GM12878 (cell line): ENCODE measurements around the gene OCLN. TPM values are rescaled to one million over a fixed set of nuclear protein-coding genes. Genes with fewer than 3 reads are reported as not detected.
A peak's percentile ranks its signal among the peaks of the same experiment; 100 is the strongest.
"Not testable (repeated sequence)": the region's sequence is repeated elsewhere in the genome, so short reads cannot be mapped to it uniquely, and the experiment has no call there.

ENCODE experiments used
- ATAC-seq: fragments of 200-7000 bp; cut with Tn5 transposase; 3 replicates; pipeline ENCODE4 v1.9.1; 2020; ENCODE audit warnings: mild to moderate bottlenecking, moderate library complexity
- BruUV-seq: library from RNA; stranded (reverse); fragments of 400-500 nt; replicated peaks from 2 replicates; lab custom pipeline; 2021; lab: Mats Ljungman, UMichigan
- CTCF ChIA-PET: fragments of 300-600 bp; sonication (Branson Sonifier 250); formaldehyde crosslinking; extraction: SDS; loops from one replicate; lab custom pipeline; 2021; ENCODE audit warnings: inconsistent platforms; lab: Yijun Ruan, JAX
- POLR2A ChIA-PET: fragments of 350-600 bp; formaldehyde crosslinking; extraction: SDS; loops from one replicate; lab custom pipeline; 2021; ENCODE audit warnings: inconsistent platforms; lab: Charles Lee
- RAD21 ChIA-PET: fragments of 300-600 bp; sonication (Branson Sonifier 250); formaldehyde crosslinking; loops from one replicate; lab custom pipeline; 2023; ENCODE audit warnings: antibody characterized with exemption; ENCODE audit not compliant: unreplicated experiment; lab: Charles Lee
- SMC1A ChIA-PET: fragments of 300-600 bp; sonication (Branson Sonifier 250); formaldehyde crosslinking; loops from one replicate; lab custom pipeline; 2023; ENCODE audit not compliant: unreplicated experiment, uncharacterized antibody; lab: Charles Lee
- DNase-seq: peaks from one replicate; pipeline ENCODE4 v3.0.0-alpha.2; 2011; ENCODE audit warnings: low read depth, low spot score
- FAIRE-seq: peaks from 3 replicates; lab custom pipeline; 2011; peaks lifted over from hg19 to GRCh38; lab: Jason Lieb, UNC
- H2AFZ ChIP-seq: 2 replicates; pipeline ENCODE4 v1.6.0; 2011; ENCODE audit warnings: low read depth, low read length, control low read depth; ENCODE audit not compliant: control insufficient read depth
- H3K27ac ChIP-seq: 2 replicates; pipeline ENCODE4 v1.5.1; 2011; ENCODE audit warnings: control low read depth; ENCODE audit not compliant: control insufficient read depth, insufficient read depth
- H3K27me3 ChIP-seq, 2 experiments: replicated peaks in 1 of 2; 2 replicates each; pipeline versions ENCODE4 v1.6.0 to v1.6.1; 2011; ENCODE audit warnings: low read length in 1 of 2; ENCODE audit not compliant: control insufficient read depth in 2 of 2, insufficient read depth in 2 of 2
- H3K36me3 ChIP-seq, 2 experiments: 2 replicates each; pipeline ENCODE4 v1.5.1; 2011; ENCODE audit warnings: low read length in 1 of 2; ENCODE audit not compliant: control insufficient read depth in 2 of 2, insufficient read depth in 2 of 2
- H3K4me1 ChIP-seq: 2 replicates; pipeline ENCODE4 v1.6.1; 2011; ENCODE audit warnings: mild to moderate bottlenecking, low read length, moderate library complexity, mixed read lengths; ENCODE audit not compliant: control insufficient read depth, insufficient read depth
- H3K4me2 ChIP-seq: 2 replicates; pipeline ENCODE4 v1.6.0; 2011; ENCODE audit warnings: control low read depth; ENCODE audit not compliant: control insufficient read depth, insufficient read depth
- H3K4me3 ChIP-seq: fragments of 200-600 bp; sonication (generic); 2 replicates; pipeline ENCODE4 v1.5.1; 2016
- H3K79me2 ChIP-seq: 2 replicates; pipeline ENCODE4 v1.6.0; 2011; ENCODE audit warnings: low read length; ENCODE audit not compliant: control insufficient read depth, insufficient read depth
- H3K9ac ChIP-seq: 2 replicates; pipeline ENCODE4 v1.8.0; 2011; ENCODE audit warnings: low read length, control low read depth, mixed read lengths; ENCODE audit not compliant: control insufficient read depth, insufficient read depth
- H3K9me3 ChIP-seq: replicated peaks from 3 replicates; pipeline ENCODE4 v1.5.1; 2011; ENCODE audit warnings: mild to moderate bottlenecking, low read length; ENCODE audit not compliant: control insufficient read depth, insufficient read depth
- H4K20me1 ChIP-seq: 2 replicates; pipeline ENCODE4 v1.6.0; 2011; ENCODE audit not compliant: control insufficient read depth, insufficient read depth
- CBFB ChIP-seq: IDR thresholded peaks from 2 replicates; pipeline ENCODE4 v1.6.1; 2016; ENCODE audit warnings: antibody characterized with exemption, low read depth
- RUNX3 ChIP-seq: IDR thresholded peaks from 2 replicates; pipeline ENCODE4 v1.6.1; 2012; ENCODE audit warnings: low read length, inconsistent platforms
- SPI1 ChIP-seq: IDR thresholded peaks from 2 replicates; pipeline ENCODE4 v1.6.1; 2011; ENCODE audit warnings: low read depth, mild to moderate bottlenecking, low read length, moderate library complexity, borderline replicate concordance; ENCODE audit not compliant: insufficient read depth
- WGBS: methylation state at CpG from one replicate; pipeline ENCODE4 v1.1.6; 2016; ENCODE audit warnings: low lambda C conversion rate; ENCODE audit not compliant: insufficient replicate concordance, insufficient coverage; ENCODE audit errors: missing lambda C conversion rate; 5-methylcytosine and 5-hydroxymethylcytosine counted together
- in situ Hi-C: fragments of 300-500 bp; cut with MboI; formaldehyde crosslinking; loops from 9 replicates; pipeline ENCODE4 v1.14.3; 2018; ENCODE audit warnings: mixed read lengths
- intact Hi-C: fragments of 100-400 bp; cut with micrococcal nuclease; formaldehyde crosslinking; loops from one replicate; pipeline ENCODE4 v1.14.2; 2022; ENCODE audit not compliant: unreplicated experiment
- polyA plus RNA-seq, 11 experiments: library from polyadenylated mRNA; depleted of rRNA in 4 of 11; unstranded in 6 of 11; stranded (reverse) in 5 of 11; fragments of >200 nt; fragmentation: Nextera tagmentation in 4 of 11; fragmentation: Illumina TruSeq in 1 of 11; extraction: Ambion mirVana in 4 of 11; extraction: Trizol in 1 of 11; gene quantifications; 1 replicate in 1 of 11; 2 replicates in 10 of 11; pipeline versions ENCODE4 v1.2.1 to v1.2.3, GENCODE V29; 2011 to 2016; ENCODE audit warnings: inconsistent platforms in 2 of 11, missing spikeins in 2 of 11, low read depth in 1 of 11
- total RNA-seq, 4 experiments: library from RNA; depleted of rRNA in 3 of 4; stranded (reverse); fragments of >200 nt in 3 of 4; fragmentation: Illumina TruSeq in 1 of 4; extraction: Trizol in 1 of 4; gene quantifications; 2 replicates each; pipeline versions ENCODE4 v1.2.1 to v1.2.3, GENCODE V29; 2013 to 2021

Gene OCLN
- total and polyA plus RNA-seq, 10 of the 15 experiments (the other 5 are each of a cell fraction or from before 2014, with no cell fraction given), result 2.0 to 26.5 (median 17.0) TPM

GRCh38 chr5:69596114-69596840 lies 103.7 kb downstream of the OCLN start:
- SMC1A ChIA-PET, intact Hi-C loops, in situ Hi-C loops, H3K4me2 ChIP-seq, H3K79me2 ChIP-seq, ATAC-seq, H3K36me3 ChIP-seq, CTCF ChIA-PET, H3K9me3 ChIP-seq, H3K9ac ChIP-seq, H3K27ac ChIP-seq, FAIRE-seq, POLR2A ChIA-PET, H2AFZ ChIP-seq, H3K4me3 ChIP-seq, DNase-seq, H3K4me1 ChIP-seq, H3K27me3 ChIP-seq, RAD21 ChIA-PET, H4K20me1 ChIP-seq: not testable (repeated sequence)
- TSS peak; percentile 71 for BruUV-seq
- 72% methylated on average over 2 of the region's 7 CpGs for WGBS

GRCh38 chr5:69601947-69602346 lies 109.4 kb downstream of the OCLN start:
- H3K27ac ChIP-seq, BruUV-seq, SMC1A ChIA-PET, H3K27me3 ChIP-seq, RAD21 ChIA-PET, CTCF ChIA-PET, H3K36me3 ChIP-seq, H3K4me3 ChIP-seq, H2AFZ ChIP-seq, FAIRE-seq, POLR2A ChIA-PET, DNase-seq, H3K4me2 ChIP-seq, in situ Hi-C loops: not testable (repeated sequence)
- 10% methylated on average over 1 of the region's 6 CpGs for WGBS
- TF ChIP-seq SPI1 (peak; percentile 59), RUNX3 (peak; percentile 46), CBFB (peak; percentile 30; the same call in 1 of the 2 replicates)
- TF ChIP-seq, all 136 proteins: peak for 3; not testable (repeated sequence) for 133
- H3K9me3 ChIP-seq, intact Hi-C loops, H3K9ac ChIP-seq, H4K20me1 ChIP-seq, H3K79me2 ChIP-seq, H3K4me1 ChIP-seq: not testable (repeated sequence)
- ATAC-seq, result peak; percentile 97

- CTCF ChIA-PET, H3K4me1 ChIP-seq, FAIRE-seq, H3K4me2 ChIP-seq, H2AFZ ChIP-seq, H3K9me3 ChIP-seq, in situ Hi-C loops, H3K27me3 ChIP-seq, RAD21 ChIA-PET, H3K4me3 ChIP-seq, H3K9ac ChIP-seq, H4K20me1 ChIP-seq, H3K27ac ChIP-seq, POLR2A ChIA-PET, DNase-seq, intact Hi-C loops, ATAC-seq, H3K36me3 ChIP-seq, SMC1A ChIA-PET, H3K79me2 ChIP-seq, BruUV-seq: not testable (repeated sequence)
- 78% methylated on average over 3 of the region's 6 CpGs for WGBS
Measured at GRCh38 chr5:69606839-69607238, 114.2 kb downstream of the OCLN start.
